Left lung (tissue), 10 donors: ENCODE results near the gene USP6. TPM values are rescaled to one million over a fixed set of nuclear protein-coding genes. Genes with fewer than 3 reads are reported as not detected.
A peak's percentile ranks its signal among the peaks of the same experiment; 100 is the strongest.

Experiments used
- ATAC-seq: fragments of 200-7000 bp; cut with Tn5 transposase; one replicate; pipeline ENCODE4 v1.9.1; 2020; ENCODE audit warnings: moderate library complexity
- DNase-seq, 4 donors: peaks; one replicate each; pipeline ENCODE4 v3.0.0-alpha.2; 2013 to 2020
- H3K27ac ChIP-seq, 2 donors: fragments of 200-600 bp; sonication (generic) in 1 of 2; one replicate each; pipeline versions ENCODE4 v1.5.0 to v1.8.0; 2020 to 2021
- H3K27me3 ChIP-seq, 2 donors: fragments of 200-600 bp; sonication (generic) in 1 of 2; one replicate each; pipeline versions ENCODE4 v1.5.0 to v1.8.0; 2020 to 2021
- H3K36me3 ChIP-seq, 2 donors: fragments of 200-600 bp; sonication (generic) in 1 of 2; one replicate each; pipeline versions ENCODE4 v1.5.0 to v1.8.0; 2020 to 2021
- H3K4me1 ChIP-seq, 2 donors: fragments of 200-600 bp; one replicate each; pipeline ENCODE4 v1.8.0; 2021
- H3K4me3 ChIP-seq, 2 donors: fragments of 200-600 bp; sonication (generic) in 1 of 2; one replicate each; pipeline versions ENCODE4 v1.5.0 to v1.8.0; 2020 to 2021; ENCODE audit warnings: mild to moderate bottlenecking in 1 of 2
- H3K9me3 ChIP-seq, 2 donors: fragments of 200-600 bp; sonication (generic) in 1 of 2; one replicate each; pipeline versions ENCODE4 v1.5.0 to v1.8.0; 2020 to 2021
- CTCF ChIP-seq, 2 donors: fragments of 200-600 bp; sonication (generic) in 1 of 2; IDR thresholded peaks; one replicate each; pipeline versions ENCODE4 v1.5.0 to v1.8.0; 2021; ENCODE audit warnings: antibody characterized with exemption in 2 of 2
- intact Hi-C, 2 donors: fragments of 100-400 bp; cut with DNase I; formaldehyde crosslinking; loops; one replicate each; pipeline versions ENCODE4 v1.11.2 to v1.14.2; 2022
- polyA plus RNA-seq, 6 donors: library from polyadenylated mRNA; unstranded; fragments of 120-200 nt; gene quantifications; one replicate each; pipeline ENCODE4 v1.2.1, GENCODE V29; 2013; ENCODE audit not compliant: insufficient read length in 6 of 6
- total RNA-seq, 2 donors: library from RNA; stranded (reverse); fragmentation: NEBNext Ultra II Directional; extraction: Animal tissue kit (Norgen Biotek cat#: 25700); gene quantifications; one replicate each; pipeline ENCODE4 v1.2.1, GENCODE V29; 2021
- donor health status: DM: no; HTN: yes; CAD: no.
- donor health status: DM: no; HTN: no; CAD: no.

The USP6 gene
- total and polyA plus RNA-seq, 8 donors: 0.15 to 16.5 (median 5.8) TPM

- peaks cover 0 to 11% of the 10 kb centered on the region in 2 donors for H3K9me3 ChIP-seq
- DNase-seq (peak; percentile 82 to 95 (median 86)), ATAC-seq (peak; percentile 98)
- peak within 1 kb of the TSS; percentile 54 to 72 for H3K4me3 ChIP-seq
- no peak for TF ChIP-seq CTCF (IDR thresholded peaks at IDR 0.05)
- intact Hi-C loops: no loop called here
- peaks cover 9 to 17% of the 10 kb centered on the region in 2 donors for H3K4me1 ChIP-seq
- H3K36me3 ChIP-seq: no peaks in the 10 kb centered on the region
- H3K27ac ChIP-seq: peak within 1 kb of the TSS; percentile 70 to 83
- H3K27me3 ChIP-seq: no peaks in the 10 kb centered on the region
Measured at GRCh38 chr17:5078106-5079028, 37.5 kb upstream of the USP6 start, which contains the start of gene ZFP3. Gene ZFP3, plus strand, starts transcription at chr17:5078467. Its CDS starts 13,038 bp downstream, at chr17:5091505.

GRCh38 chr17:5080591-5080990 lies 35.2 kb upstream of the USP6 start:
- Histone ChIP-seq H3K4me3 (no peak overlapping the region), H3K4me1 (peaks cover 9 to 17% of the 10 kb centered on the region in 2 donors), H3K36me3 (peaks cover 0 to 9% of the 10 kb centered on the region in 2 donors), H3K27ac (no peak overlapping the region), H3K9me3 (peaks cover 0 to 31% of the 10 kb centered on the region in 2 donors), H3K27me3 (no peaks in the 10 kb centered on the region)
- ATAC-seq (no peak), DNase-seq (no peak)
- TF ChIP-seq CTCF (IDR thresholded peaks at IDR 0.05): no peak
- intact Hi-C loops: no loop called here

GRCh38 chr17:5092218-5093010 lies 23.4 kb upstream of the USP6 start:
- DNase-seq (no peak), ATAC-seq (no peak)
- Histone ChIP-seq H3K9me3 (peaks cover 13 to 92% of the 10 kb centered on the region in 2 donors), H3K4me3 (no peak overlapping the region), H3K27ac (no peak overlapping the region), H3K36me3 (peaks cover 0 to 66% of the 10 kb centered on the region in 2 donors), H3K27me3 (peaks cover 0 to 11% of the 10 kb centered on the region in 2 donors), H3K4me1 (peaks cover 0 to 9% of the 10 kb centered on the region in 2 donors)
- intact Hi-C loops: no loop called here
- no peak for TF ChIP-seq CTCF (IDR thresholded peaks at IDR 0.05)

- TF ChIP-seq CTCF (IDR thresholded peaks at IDR 0.05): no peak
- Histone ChIP-seq H3K27me3 (peaks cover 0 to 27% of the 10 kb centered on the region in 2 donors), H3K27ac (peak overlapping the region in 1 of 2 donors; percentile 33), H3K36me3 (peaks cover 0 to 23% of the 10 kb centered on the region in 2 donors), H3K4me1 (peaks cover 0 to 11% of the 10 kb centered on the region in 2 donors), H3K4me3 (peak overlapping the region; percentile 28 to 51), H3K9me3 (peaks cover 5 to 49% of the 10 kb centered on the region in 2 donors)
- ATAC-seq: no peak
- intact Hi-C loops: no loop called here
- DNase-seq: no peak
Measured at GRCh38 chr17:5096731-5097100, 19.1 kb upstream of the USP6 start.
